AG09319 (cell line): ENCODE results near the gene EIF3D.

ENCODE experiments used
- DNase-seq: peaks from one replicate; pipeline ENCODE4 v3.0.0-alpha.2; 2010; ENCODE audit warnings: low read depth; ENCODE audit errors: extremely low read depth
- TF ChIP-seq, protein P1 (sequence below): IDR thresholded peaks from 2 replicates; pipeline ENCODE4 v1.5.1; 2011; ENCODE audit warnings: low read depth, mild to moderate bottlenecking, inconsistent platforms, low read length, moderate library complexity

EIF3D gene

DNA sequence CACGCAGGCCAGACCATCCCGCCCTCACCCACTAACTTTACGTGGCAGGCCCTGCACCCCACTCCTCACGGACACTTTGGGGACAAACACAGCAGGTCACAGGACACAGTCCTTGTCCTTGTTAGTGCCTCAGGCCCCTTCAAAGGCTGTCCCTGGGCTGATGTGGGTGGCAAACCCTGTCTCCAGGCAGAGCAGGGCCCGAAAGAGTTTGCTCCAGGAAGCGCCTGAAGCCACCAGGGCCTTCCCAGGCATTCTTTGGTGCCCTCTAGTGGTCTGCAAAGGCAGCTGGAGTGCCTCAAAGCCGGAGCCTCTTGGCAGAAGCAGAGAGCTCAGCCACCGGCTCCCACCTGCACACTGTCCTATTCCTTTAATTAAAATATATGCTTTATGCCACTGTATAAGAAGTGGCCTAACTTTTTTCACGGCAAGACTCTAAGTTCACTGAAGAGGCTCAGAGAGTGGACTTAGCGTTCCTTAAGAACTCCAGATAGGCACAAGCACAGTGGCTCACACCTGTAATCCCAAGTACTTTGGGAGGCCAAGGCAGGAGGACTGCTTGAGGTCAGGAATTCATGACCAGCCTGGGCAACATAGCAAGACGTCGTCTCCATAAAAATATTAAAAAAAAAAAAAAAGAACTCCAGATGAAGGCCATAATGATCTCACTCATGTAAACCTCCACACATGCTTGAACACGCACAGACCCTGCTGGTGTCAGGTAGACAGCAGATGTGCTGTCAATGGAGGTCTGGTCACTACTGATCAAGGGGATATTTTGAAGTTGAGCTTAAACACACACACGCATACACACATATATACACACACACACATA, 58.6 kb downstream of the EIF3D start:
- DNase-seq, result peak; percentile 75
- TF ChIP-seq, protein P1, sequence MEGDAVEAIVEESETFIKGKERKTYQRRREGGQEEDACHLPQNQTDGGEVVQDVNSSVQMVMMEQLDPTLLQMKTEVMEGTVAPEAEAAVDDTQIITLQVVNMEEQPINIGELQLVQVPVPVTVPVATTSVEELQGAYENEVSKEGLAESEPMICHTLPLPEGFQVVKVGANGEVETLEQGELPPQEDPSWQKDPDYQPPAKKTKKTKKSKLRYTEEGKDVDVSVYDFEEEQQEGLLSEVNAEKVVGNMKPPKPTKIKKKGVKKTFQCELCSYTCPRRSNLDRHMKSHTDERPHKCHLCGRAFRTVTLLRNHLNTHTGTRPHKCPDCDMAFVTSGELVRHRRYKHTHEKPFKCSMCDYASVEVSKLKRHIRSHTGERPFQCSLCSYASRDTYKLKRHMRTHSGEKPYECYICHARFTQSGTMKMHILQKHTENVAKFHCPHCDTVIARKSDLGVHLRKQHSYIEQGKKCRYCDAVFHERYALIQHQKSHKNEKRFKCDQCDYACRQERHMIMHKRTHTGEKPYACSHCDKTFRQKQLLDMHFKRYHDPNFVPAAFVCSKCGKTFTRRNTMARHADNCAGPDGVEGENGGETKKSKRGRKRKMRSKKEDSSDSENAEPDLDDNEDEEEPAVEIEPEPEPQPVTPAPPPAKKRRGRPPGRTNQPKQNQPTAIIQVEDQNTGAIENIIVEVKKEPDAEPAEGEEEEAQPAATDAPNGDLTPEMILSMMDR, result peak; percentile 98

DNA sequence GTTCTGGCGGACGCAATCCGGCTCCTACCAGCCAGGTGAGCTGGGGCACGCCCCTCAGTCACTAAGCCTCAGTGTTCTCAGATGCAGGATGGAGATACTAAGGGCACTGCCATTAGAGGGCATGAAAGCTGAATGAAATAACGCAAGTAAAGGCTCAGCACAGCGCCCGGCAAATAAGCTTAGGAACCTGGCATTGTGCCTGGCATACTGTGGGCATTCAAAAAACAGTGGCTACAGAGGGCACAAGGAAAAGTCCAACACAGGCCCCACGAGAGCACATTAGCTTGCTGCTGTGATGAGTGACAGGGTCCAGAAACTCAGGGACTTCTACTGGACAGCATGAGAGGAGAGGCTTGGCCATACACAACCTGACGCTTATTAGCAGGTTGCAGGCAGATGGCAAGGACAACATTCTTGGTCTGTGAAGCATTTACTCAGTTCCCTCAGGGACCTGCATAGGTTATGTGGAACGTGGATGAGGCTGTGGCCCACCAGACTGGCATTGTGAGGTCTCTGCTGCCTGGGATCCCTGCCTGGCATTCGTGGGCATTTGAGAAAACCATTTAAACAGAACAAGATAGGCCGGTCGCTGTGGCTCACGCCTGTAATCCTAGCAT, 59.8 kb downstream of the EIF3D start:
- DNase-seq, result no peak
- TF ChIP-seq, protein P1, result no peak

DNA sequence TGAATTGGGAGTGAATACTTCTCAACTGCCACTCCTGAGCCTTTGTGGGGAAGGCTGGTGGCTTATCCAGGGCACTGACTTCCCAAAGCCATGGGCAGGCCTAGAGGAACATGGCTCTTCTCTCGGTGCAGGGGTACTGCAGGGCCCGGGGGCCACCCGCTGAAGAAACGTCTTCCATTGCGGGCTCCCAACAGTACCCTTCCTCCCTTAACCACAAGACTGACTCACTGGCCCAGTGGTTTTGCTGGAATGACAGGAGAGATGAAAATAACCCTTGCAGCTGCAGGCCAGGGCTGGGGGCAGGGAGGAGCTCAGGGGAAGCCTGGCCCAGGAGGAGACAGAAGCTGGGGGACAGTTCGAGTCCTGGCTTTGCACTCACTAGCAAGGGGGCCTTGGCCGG, 61.0 kb downstream of the EIF3D start:
- DNase-seq, result peak; percentile 81
- TF ChIP-seq, protein P1, result no peak

DNA sequence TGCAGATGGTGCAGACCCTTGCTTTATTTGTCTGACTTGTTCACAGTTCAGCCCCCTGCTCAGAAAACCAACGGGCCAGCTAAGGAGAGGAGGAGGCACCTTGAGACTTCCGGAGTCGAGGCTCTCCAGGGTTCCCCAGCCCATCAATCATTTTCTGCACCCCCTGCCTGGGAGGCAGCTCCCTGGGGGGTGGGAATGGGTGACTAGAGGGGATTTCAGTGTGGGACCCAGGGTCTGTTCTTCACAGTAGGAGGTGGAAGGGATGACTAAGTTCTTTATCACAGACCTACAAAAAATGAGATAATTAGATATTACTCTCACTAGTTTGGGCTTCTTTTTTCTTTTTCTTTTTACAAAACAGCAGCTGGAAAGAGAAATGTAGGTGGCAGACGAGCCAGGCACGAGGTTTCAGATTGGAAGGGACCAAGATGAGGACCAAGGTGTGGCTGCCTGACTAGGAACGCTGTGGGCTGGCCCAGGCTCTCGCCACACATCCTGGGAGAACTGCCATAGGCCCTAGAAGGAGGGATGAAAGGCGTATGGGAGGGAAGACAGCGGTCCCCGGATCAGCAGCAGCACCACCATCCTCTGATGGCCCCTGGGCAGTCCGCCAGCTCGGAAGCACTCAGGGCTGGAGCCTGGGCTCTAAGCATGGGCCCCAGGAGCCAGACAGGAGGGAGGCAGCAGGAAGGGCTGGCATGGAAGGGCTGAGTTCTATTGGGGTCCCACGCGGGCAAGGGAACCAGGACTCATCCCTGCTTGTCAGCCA, 61.7 kb downstream of the EIF3D start:
- TF ChIP-seq, protein P1, result no peak
- DNase-seq, result no peak

DNA sequence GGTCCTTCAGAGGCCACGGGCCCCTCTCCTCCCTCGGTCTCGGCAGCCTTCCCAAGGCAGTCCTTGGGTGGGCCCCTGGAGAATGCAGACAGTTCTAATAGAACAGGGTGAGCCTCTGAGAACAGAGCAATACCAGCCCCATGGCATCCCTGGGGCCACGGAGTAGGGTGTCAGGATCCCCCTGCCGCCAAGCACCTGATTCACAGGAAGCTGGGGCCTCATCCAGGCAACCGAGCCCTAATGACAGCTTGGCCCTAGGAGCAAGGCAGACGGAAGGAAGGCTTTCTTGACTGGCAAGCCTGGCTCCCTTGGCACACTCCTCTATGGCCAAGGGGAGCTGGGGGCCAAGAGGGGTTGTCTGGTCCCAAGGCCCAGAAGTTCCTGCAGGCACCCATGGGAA, 62.7 kb downstream of the EIF3D start:
- DNase-seq, result no peak
- TF ChIP-seq, protein P1, result no peak

DNA sequence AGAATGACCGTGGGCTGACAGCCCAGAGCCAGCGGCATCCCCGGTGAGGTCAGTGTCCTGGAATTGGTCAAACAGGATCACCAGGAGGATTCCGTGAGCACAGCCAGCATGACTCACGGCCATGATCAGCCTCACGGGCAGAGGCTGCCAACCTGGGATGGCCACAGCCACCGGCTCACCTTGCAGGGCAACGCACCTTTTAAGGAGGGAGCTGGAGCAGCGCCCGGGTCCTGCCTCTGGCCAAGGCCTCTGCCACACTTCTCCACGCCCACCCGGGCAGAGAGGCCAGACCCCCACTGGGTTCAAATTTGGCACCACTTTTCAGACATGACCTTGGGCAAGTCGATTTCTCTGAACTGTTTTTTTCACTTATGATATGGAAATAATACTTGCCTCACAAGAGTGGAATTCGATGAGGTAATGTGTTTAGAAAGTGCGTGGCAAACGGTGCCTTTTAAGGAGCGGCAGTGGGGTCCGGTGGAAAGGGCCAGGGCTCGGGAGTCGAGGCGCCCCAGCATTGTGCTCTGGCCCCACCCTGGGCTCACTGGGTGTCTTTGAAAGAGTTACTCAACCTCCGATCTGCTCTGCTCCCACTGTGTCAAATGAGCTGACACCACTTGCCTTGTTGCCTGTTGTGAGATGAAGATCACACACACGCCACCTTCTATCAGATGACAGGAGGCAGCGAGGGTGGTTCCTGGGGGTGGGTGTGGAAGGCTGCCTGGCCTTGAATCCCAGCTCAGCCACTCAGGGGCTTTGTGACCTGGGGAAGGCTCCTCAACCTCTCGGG, 63.5 kb downstream of the EIF3D start:
- TF ChIP-seq, protein P1, result no peak
- DNase-seq, result no peak
